HPDE6-E6E7 (cell line): ENCODE results near the gene TMEM200A.

Experiments used
- DNase-seq: peaks from one replicate; pipeline ENCODE4 v3.0.0; 2011; ENCODE audit warnings: missing footprints; ENCODE audit errors: extremely low spot score

TMEM200A gene

GRCh38 chr6:130425537-130425936 lies 59.7 kb downstream of the TMEM200A start:
- no peak for DNase-seq

- no peak for DNase-seq
Observed at GRCh38 chr6:130426066-130426721, 60.4 kb downstream of the TMEM200A start.

GRCh38 chr6:130431346-130431852 lies 65.6 kb downstream of the TMEM200A start:
- no peak for DNase-seq

GRCh38 chr6:130432838-130433237 lies 67.0 kb downstream of the TMEM200A start:
- no peak for DNase-seq

- peak; percentile 38 for DNase-seq
Observed at GRCh38 chr6:130434174-130434873, 68.5 kb downstream of the TMEM200A start.

- no peak for DNase-seq
Observed at GRCh38 chr6:130435181-130435580, 69.4 kb downstream of the TMEM200A start.

- no peak for DNase-seq
Observed at GRCh38 chr6:130437961-130438360, 72.1 kb downstream of the TMEM200A start.

GRCh38 chr6:130447374-130447773 lies 81.6 kb downstream of the TMEM200A start:
- DNase-seq, result peak; percentile 7

GRCh38 chr6:130452336-130452735 lies 86.5 kb downstream of the TMEM200A start:
- DNase-seq, result no peak

GRCh38 chr6:130453230-130453629 lies 87.4 kb downstream of the TMEM200A start:
- peak; percentile 40 for DNase-seq

- no peak for DNase-seq
Observed at GRCh38 chr6:130457605-130458004, 91.8 kb downstream of the TMEM200A start.

- no peak for DNase-seq
Observed at GRCh38 chr6:130459316-130459715, 93.5 kb downstream of the TMEM200A start.

- DNase-seq, result no peak
Observed at GRCh38 chr6:130460934-130461333, 95.1 kb downstream of the TMEM200A start.

- DNase-seq, result no peak
Observed at GRCh38 chr6:130466052-130466747, 100.4 kb downstream of the TMEM200A start.

GRCh38 chr6:130466748-130467061 lies 100.9 kb downstream of the TMEM200A start:
- DNase-seq, result no peak

GRCh38 chr6:130467146-130468050 lies 101.6 kb downstream of the TMEM200A start:
- DNase-seq, result no peak

GRCh38 chr6:130470766-130471165 lies 104.9 kb downstream of the TMEM200A start:
- DNase-seq, result no peak

- peak; percentile 11 for DNase-seq
Observed at GRCh38 chr6:130473886-130474285, 108.1 kb downstream of the TMEM200A start.

- DNase-seq, result no peak
Observed at GRCh38 chr6:130482645-130483390, 117.0 kb downstream of the TMEM200A start.

GRCh38 chr6:130485870-130486269 lies 120.1 kb downstream of the TMEM200A start:
- no peak for DNase-seq

GRCh38 chr6:130486417-130486816 lies 120.6 kb downstream of the TMEM200A start:
- no peak for DNase-seq
